Panc1 (cell line): Measurements from ENCODE around the gene SSBP2. TPM values are rescaled to one million over a fixed set of nuclear protein-coding genes. Genes with fewer than 3 reads are reported as not detected.

Experiments
- ATAC-seq: fragments of 200-7000 bp; cut with Tn5 transposase; 2 replicates; pipeline ENCODE4 v1.9.1; 2020; ENCODE audit warnings: mild to moderate bottlenecking, moderate library complexity
- Bru-seq: library from RNA; stranded (reverse); fragments of 400-500 nt; gene quantifications from one replicate; lab custom pipeline; 2021; lab: Mats Ljungman, UMichigan
- BruChase-seq, 2 experiments: library from RNA; stranded (reverse); fragments of 400-500 nt; gene quantifications; one replicate each; lab custom pipeline; 2021; lab: Mats Ljungman, UMichigan
- BruUV-seq: library from RNA; stranded (reverse); fragments of 400-500 nt; replicated peaks from 2 replicates; lab custom pipeline; 2021; lab: Mats Ljungman, UMichigan
- CTCF ChIA-PET: fragments of 300-600 bp; sonication (Branson Sonifier 250); formaldehyde crosslinking; loops from one replicate; lab custom pipeline; 2022; ENCODE audit warnings: antibody characterized with exemption; lab: Charles Lee
- POLR2A ChIA-PET: fragments of 300-600 bp; sonication (Branson Sonifier 250); formaldehyde crosslinking; loops from one replicate; lab custom pipeline; 2022; ENCODE audit warnings: antibody characterized with exemption; lab: Charles Lee
- DNase-seq: peaks from one replicate; pipeline ENCODE4 v3.0.0-alpha.2; 2010; ENCODE audit warnings: low read depth, low spot score
- H3K27ac ChIP-seq: 2 replicates; pipeline ENCODE4 v1.5.1; 2011; ENCODE audit warnings: mild to moderate bottlenecking, low read length, inconsistent platforms
- H3K27me3 ChIP-seq: fragments of 200-500 bp; sonication (Bioruptor generic); 2 replicates; pipeline ENCODE4 v1.6.0; 2014; ENCODE audit warnings: low read length, inconsistent platforms; ENCODE audit not compliant: control insufficient read depth, insufficient read depth
- H3K36me3 ChIP-seq: fragments of 200-500 bp; sonication (Bioruptor generic); 2 replicates; pipeline ENCODE4 v1.5.1; 2014; ENCODE audit warnings: inconsistent platforms, mild to moderate bottlenecking, low read length, moderate library complexity; ENCODE audit not compliant: control insufficient read depth, insufficient read depth
- H3K4me1 ChIP-seq: 2 replicates; pipeline ENCODE4 v1.5.1; 2011; ENCODE audit warnings: inconsistent platforms, mild to moderate bottlenecking, low read length, moderate library complexity; ENCODE audit not compliant: control insufficient read depth, insufficient read depth
- H3K4me3 ChIP-seq, 2 experiments: 2 replicates each; pipeline ENCODE4 v1.5.1; 2011 to 2012; ENCODE audit warnings: low read depth in 2 of 2, low read length in 2 of 2, mild to moderate bottlenecking in 2 of 2, inconsistent platforms in 1 of 2, moderate library complexity in 1 of 2
- H3K9me3 ChIP-seq: fragments of 200-500 bp; sonication (Bioruptor generic); 2 replicates; pipeline ENCODE4 v1.5.1; 2014; ENCODE audit warnings: low read depth, mild to moderate bottlenecking, inconsistent platforms, low read length, moderate library complexity; ENCODE audit not compliant: control insufficient read depth, insufficient read depth
- CTCF ChIP-seq: fragments of 450-650 bp; IDR thresholded peaks from 2 replicates; pipeline ENCODE4 v1.5.1; 2017; ENCODE audit warnings: mild to moderate bottlenecking
- POLR2AphosphoS5 ChIP-seq: IDR thresholded peaks from 2 replicates; pipeline ENCODE4 v1.6.1; 2012; ENCODE audit warnings: mild to moderate bottlenecking, low read depth, low read length, moderate library complexity
- REST ChIP-seq, 2 experiments: IDR thresholded peaks; 2 replicates each; pipeline ENCODE4 v1.6.1; 2011 to 2012; ENCODE audit warnings: low read depth in 2 of 2, control low read depth in 1 of 2, low read length in 1 of 2, mild to moderate bottlenecking in 1 of 2, moderate library complexity in 1 of 2; ENCODE audit not compliant: insufficient read depth in 1 of 2
- SIN3A ChIP-seq: IDR thresholded peaks from 2 replicates; pipeline ENCODE4 v1.6.1; 2012; ENCODE audit warnings: low read depth, mild to moderate bottlenecking, low read length, moderate library complexity, borderline replicate concordance; ENCODE audit not compliant: insufficient read depth
- TCF7L2 ChIP-seq: IDR thresholded peaks from 2 replicates; pipeline ENCODE4 v1.6.1; 2011; ENCODE audit warnings: mild to moderate bottlenecking, low read depth, low read length, inconsistent platforms
- in situ Hi-C: cut with HindIII; loops from 2 replicates; pipeline ENCODE4 v1.10.0; 2016; ENCODE audit warnings: low sequenced_read_pairs, low pct_unique_long_range_greater_than_20kb
- intact Hi-C: fragments of 100-400 bp; cut with micrococcal nuclease; formaldehyde crosslinking; loops from one replicate; pipeline ENCODE4 v1.10.0; 2022; ENCODE audit not compliant: unreplicated experiment
- long read RNA-seq: library from polyadenylated mRNA; unstranded; transcript quantifications from one replicate; pipeline ENCODE4 v2.0.0, GENCODE V29; 2021; ENCODE audit not compliant: unreplicated experiment
- polyA plus RNA-seq: library from polyadenylated mRNA; unstranded; fragments of >200 nt; gene quantifications from one replicate; pipeline ENCODE4 v1.2.1, GENCODE V29; 2012; ENCODE audit warnings: missing spikeins; ENCODE audit not compliant: insufficient read length
- total RNA-seq: library from RNA; stranded (reverse); gene quantifications from one replicate; pipeline ENCODE4 v1.2.1, GENCODE V29; 2021; ENCODE audit not compliant: unreplicated experiment

SSBP2 gene
- total RNA-seq, result 16.3 TPM
- 23.7 TPM for polyA plus RNA-seq
- percentile 64 among the genes with signal in this experiment for Bru-seq, nascent RNA
- percentile 56 among the genes with signal in this experiment for BruChase-seq, experiment 1, labeled RNA remaining after a 2-hour chase
- percentile 51 among the genes with signal in this experiment for BruChase-seq, experiment 2, labeled RNA remaining after a 6-hour chase
- long read RNA-seq, full-length matches to known transcripts, result 21 of 36 reads
- long read RNA-seq, partial matches to known transcripts, result 0 of 36 reads
- long read RNA-seq, other reads (novel, unspliced or antisense), result 15 of 36 reads

GRCh38 chr5:81751009-81751835 lies at the start of gene SSBP2:
TSS of gene SSBP2 (minus strand) at chr5:81751097. CDS start at chr5:81751042, 55 bp downstream.
- DNase-seq, result peak; percentile 91
- in situ Hi-C loops, result no loop called here
- Histone ChIP-seq H3K4me1 (peaks cover 23% of the 10 kb centered on the region), H3K27me3 (no peaks in the 10 kb centered on the region), H3K36me3 (no peaks in the 10 kb centered on the region), H3K9me3 (no peaks in the 10 kb centered on the region), H3K4me3 (peak within 1 kb of the TSS; percentile 47 to 65), H3K27ac (peak within 1 kb of the TSS; percentile 93)
- ATAC-seq, result peak; percentile 93
- ChIA-PET POLR2A (interaction anchor here (0.6 to 0.8 kb wide), 4 partner anchors 101 to 222 kb away, joined by 3 to 4 read pairs (median 3); no protein-coding TSS in a partner anchor), CTCF (interaction anchor here (0.6 to 1.0 kb wide), 3 partner anchors 77 to 464 kb away, joined by 4 to 11 read pairs (median 5); no protein-coding TSS in a partner anchor)
- no TSS peak for BruUV-seq
- intact Hi-C loops, result loop anchor here (2.0 to 10.0 kb wide), 3 partner anchors 102 to 474 kb away; no protein-coding TSS in a partner anchor
- TF ChIP-seq SIN3A, result peak; percentile 56
- no peak for TF ChIP-seq REST (IDR thresholded peaks at IDR 0.05; ENCODE audit: insufficient read depth in 1 of 2, low read depth in 2 of 2, low read length in 1 of 2)
- no peak for TF ChIP-seq CTCF
- TF ChIP-seq TCF7L2, result 0 out of 2 replicates have a peak, but pooled peaks have one; percentile 39
- peak; percentile 84; the same call in 1 of the 2 replicates for TF ChIP-seq POLR2AphosphoS5

GRCh38 chr5:81795666-81796065 lies 44.8 kb upstream of the SSBP2 start:
- Histone ChIP-seq H3K36me3 (no peaks in the 10 kb centered on the region), H3K27ac (no peak overlapping the region), H3K4me3 (no peak overlapping the region), H3K4me1 (no peaks in the 10 kb centered on the region), H3K9me3 (no peaks in the 10 kb centered on the region), H3K27me3 (no peaks in the 10 kb centered on the region)
- TF ChIP-seq POLR2AphosphoS5 (no peak), TCF7L2 (0 out of 2 replicates have a peak, but pooled peaks have one; percentile 38)
- in situ Hi-C loops, result no loop called here
- ATAC-seq (no peak), DNase-seq (no peak)
- no TSS peak for BruUV-seq
- ChIA-PET POLR2A (no interaction called here), CTCF (no interaction called here)
- intact Hi-C loops, result no loop called here
